HG02884 (cell line): Measurements from ENCODE around the gene CPNE8.

Experiments
- ATAC-seq: cut with Tn5 transposase; IDR thresholded peaks from one replicate; pipeline ENCODE4 v1.9.1; 2021; ENCODE audit warnings: mild to moderate bottlenecking, moderate library complexity; ENCODE audit not compliant: unreplicated experiment

CPNE8 gene

DNA sequence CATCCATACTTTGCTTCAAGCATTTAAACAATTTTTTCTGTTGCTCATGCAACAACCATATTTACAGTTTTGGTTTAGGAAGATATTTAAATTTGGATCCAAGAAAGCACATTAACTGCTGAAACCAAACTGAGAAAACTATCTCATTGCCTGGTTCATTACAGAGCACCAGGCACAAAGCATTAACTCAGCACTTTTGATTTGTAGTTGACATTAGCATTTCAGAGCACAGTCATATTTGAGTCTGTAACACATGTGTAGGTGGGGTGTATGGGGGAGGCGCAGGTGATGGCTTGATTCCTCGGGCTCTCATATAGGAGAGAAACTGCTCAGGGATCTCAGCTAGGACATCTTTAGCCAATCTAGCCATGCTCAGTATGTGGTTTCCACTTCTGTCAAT, 251.7 kb downstream of the CPNE8 start:
- ATAC-seq = no peak

DNA sequence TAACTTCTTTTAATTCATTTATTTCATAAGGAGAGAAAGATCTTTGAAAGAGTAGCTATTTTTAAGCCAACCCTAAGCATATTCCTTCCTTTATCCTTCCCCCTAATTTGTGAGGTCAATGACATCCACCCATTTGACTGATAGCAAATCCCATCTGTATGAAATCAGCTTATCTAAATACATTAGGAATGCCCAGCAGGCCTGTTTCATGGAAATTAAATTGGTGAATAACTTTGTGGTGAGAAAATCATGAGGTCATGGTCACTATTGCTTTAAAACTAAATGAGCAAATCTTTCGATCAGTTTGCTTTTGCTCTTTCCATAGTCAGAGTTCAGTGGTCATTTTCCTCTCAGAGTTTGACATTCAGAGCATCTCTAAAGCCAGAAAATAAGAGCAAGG, 256.6 kb downstream of the CPNE8 start:
- no peak for ATAC-seq

DNA sequence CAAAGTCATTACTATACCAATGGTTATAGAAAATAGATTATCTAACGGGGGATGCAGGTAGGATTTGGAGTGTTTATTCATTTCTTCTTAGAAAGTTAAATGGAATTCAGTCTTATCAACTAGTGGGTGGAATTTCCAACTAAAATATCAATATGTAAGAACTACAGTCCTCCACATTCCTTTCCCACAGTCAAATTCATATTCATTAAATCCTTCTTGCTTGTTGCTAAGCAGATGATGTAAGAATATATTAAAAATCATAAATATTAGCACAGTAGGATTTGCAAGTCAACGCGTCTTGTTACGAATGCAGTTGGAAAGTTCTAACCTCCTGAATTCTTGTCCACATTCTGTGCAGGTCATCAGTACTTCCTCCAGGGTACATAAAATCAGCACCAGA, 259.2 kb downstream of the CPNE8 start:
- ATAC-seq = no peak

DNA sequence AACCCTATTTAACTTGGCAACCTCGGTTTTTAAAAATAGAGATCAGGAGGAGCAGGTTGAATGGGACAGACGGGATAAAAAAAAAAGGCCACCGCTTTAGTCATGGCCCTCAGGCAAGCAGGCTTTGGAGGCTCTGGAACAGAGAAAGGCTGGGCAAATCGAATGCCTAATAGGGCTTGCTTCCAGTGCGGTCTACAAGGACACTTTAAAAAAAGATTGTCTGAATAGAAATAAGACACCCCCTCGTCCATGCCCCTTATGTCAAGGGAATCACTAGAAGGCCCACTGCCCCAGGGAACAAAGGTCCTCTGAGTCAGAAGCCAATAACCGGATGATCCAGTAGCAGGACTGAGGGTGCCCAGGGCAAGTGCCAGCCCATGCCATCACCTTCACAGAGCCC, 265.8 kb downstream of the CPNE8 start:
- ATAC-seq = no peak

DNA sequence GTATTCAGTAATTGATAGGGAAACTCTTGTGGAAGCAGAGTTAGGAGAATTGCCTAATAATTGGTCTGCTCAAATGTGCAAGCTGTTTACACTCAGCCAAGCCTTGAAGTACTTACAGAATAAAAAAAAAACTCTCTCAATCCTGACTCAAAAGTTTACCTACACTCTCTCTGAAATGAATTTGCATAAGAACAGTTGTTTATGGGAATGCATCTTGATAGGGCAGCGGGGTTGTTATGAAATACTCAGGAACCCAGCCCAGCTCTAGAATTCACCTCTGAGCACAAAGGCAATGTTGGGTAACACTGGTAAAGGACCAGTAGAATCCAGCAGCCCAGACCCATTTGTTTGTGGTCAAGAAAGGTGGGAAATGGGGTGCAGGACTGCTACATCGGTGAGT, 267.0 kb downstream of the CPNE8 start:
- no peak for ATAC-seq

DNA sequence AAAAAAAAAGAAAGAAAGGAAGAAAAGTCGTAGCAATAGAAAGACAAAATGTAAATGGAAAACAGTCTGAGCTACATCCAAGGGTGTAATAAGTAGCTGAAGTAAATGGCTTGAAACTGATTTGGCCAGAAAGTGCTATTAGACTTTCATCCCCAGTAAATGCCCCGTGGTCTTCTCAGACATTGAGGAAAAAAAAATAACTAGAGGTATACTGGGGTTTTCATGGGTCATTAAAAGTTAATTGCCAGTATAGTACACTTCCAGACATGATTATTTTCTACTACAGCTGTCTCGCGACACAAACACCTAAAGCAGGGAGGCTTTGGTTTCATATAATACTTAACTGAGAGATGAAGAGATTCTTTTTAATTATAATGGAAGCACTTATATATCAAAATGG, 271.9 kb downstream of the CPNE8 start:
- ATAC-seq = no peak

DNA sequence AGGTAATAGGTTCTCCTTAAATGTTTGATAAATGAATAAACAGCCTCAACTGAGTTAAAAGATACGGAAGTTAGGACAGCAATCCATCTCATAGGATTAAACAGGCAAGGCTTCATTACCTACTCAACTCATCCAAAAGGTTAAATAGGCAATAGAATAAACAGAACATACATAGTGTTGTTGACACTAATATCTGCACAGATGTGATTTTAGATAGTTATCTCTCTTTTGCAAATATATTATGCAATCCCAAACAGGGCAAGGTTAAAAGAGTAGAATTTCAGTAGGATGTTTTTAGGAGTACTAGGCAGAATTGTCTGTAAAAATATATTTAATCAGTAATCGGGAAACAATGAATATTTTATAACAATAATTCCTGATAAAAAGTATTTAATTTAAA, 276.3 kb downstream of the CPNE8 start:
- no peak for ATAC-seq

DNA sequence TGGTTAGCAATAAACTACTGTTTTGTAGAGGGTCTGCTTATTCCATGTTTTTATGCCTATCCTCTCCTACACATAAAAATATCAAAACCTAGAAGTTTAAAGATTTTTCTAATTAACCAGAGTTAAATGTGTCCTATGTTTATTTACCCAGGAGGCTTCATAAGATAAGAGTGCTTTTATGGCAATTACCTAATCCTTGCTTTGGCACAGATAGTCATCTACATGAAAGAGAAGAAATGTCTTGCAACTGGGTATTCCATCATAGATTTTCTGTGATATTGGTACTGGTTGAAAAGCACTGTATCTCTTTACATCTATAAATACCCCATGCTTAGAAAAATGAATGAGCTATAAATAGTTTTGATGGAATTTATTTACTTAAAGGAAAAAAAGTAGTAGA, 277.1 kb downstream of the CPNE8 start:
- no peak for ATAC-seq

DNA sequence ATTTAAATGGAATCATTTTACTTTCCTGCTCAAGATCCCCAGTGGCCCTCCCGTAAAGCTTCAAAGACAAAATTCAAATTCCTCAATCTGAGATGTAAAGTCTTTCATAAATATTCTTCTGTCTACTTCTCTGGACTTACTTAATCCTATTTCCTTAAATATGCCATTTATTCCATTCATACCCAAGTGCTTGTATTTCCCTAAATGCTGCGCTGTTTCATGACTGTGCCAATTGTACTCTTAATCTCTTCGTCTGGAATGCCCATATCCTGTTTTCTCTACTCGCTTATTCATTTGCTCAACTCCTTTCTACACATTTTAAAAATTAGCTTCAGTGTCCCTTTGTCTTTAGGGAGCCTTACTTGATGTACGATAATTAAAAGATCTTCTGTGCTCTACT, 280.1 kb downstream of the CPNE8 start:
- no peak for ATAC-seq

DNA sequence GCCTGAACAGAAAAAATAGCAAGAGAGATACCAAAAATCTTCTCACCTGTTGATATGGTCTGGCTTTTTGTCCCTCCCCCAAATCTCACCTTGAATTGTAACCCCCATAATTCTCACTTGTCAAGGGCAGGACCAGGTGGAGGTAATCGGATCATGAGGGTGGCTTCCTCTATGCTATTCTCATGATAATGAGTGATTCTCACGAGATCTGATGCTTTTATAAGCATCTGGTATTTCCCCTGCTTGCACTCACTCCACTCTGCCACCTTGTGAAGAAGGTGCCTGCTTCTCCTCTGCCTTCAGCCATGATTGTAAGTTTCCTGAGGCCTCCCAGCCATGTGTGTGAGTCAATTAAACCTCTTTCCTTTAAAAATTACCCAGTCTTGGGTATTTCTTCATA, 291.2 kb downstream of the CPNE8 start:
- no peak for ATAC-seq

DNA sequence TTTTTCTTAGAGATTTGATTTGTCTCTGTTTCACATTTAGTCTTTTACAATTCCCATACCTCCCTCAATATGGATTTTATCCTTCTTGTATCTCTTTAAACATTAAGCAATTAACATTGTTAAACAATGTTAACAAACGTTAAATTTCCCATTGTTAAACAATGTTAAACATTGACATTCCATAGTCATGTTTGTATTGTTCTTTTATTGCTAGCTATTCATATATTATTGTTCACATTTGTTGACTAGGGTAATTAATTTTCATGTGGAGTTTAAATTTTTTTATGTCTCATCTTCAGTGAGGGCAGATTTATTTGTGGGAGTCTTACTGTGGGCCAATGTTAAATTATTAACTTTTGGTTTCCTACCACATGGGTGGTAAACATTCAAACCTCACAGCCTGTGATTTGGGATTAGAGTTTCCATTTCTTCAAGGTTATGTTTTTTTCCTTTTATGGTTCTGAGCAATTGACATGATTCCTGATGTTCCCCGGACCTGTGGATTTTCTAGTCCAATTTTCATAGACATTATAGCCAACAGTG, 294.5 kb downstream of the CPNE8 start:
- ATAC-seq = no peak

DNA sequence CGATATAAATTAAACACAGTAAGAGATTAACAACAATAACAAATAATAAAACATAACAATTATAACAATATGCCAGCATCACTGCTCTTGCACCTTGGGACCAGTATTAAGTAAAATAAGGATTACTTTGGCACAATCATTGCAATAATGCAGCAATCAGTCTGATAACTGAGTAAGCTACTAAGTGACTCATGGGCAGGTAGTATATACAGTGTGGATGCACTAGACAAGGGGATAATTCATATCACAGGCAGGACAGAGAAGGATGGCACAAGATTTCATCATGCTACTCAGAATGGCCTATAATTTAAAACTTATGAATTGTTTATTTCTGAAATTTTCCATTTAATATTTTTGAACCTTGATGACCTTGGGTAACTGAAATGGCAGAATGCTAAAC, 298.1 kb downstream of the CPNE8 start:
- no peak for ATAC-seq
